Nephron (organoid): ENCODE results near the gene ADGRG1.
A peak's percentile ranks its signal among the peaks of the same experiment; 100 is the strongest.
"Not testable (repeated sequence)": the region's sequence is repeated elsewhere in the genome, so short reads cannot be mapped to it uniquely, and the experiment has no call there.

ENCODE experiments used
- H3K27ac Mint-ChIP-seq, 3 experiments: 2 replicates each; pipeline ENCODE4 v1.8.0; 2020; ENCODE audit warnings: mixed read lengths in 3 of 3, mild to moderate bottlenecking in 2 of 3, moderate library complexity in 1 of 3
- H3K27me3 Mint-ChIP-seq: 2 replicates; pipeline ENCODE4 v1.8.0; 2021; ENCODE audit warnings: low read depth, mild to moderate bottlenecking, moderate library complexity, mixed read lengths
- H3K36me3 Mint-ChIP-seq: 2 replicates; pipeline ENCODE4 v1.8.0; 2020; ENCODE audit warnings: low read depth, mixed read lengths
- H3K4me1 Mint-ChIP-seq: 2 replicates; pipeline ENCODE4 v1.8.0; 2020; ENCODE audit warnings: mixed read lengths
- H3K4me3 Mint-ChIP-seq, 3 experiments: 2 replicates each; pipeline ENCODE4 v1.8.0; 2020; ENCODE audit warnings: mild to moderate bottlenecking in 3 of 3, mixed read lengths in 3 of 3, moderate library complexity in 2 of 3
- H3K9me3 Mint-ChIP-seq: 2 replicates; pipeline ENCODE4 v1.8.0; 2020; ENCODE audit warnings: mixed read lengths
- CTCF ChIP-seq, 3 experiments: fragments of 200-600 bp; sonication (generic); IDR thresholded peaks; one replicate each; pipeline ENCODE4 v1.5.0; 2021; ENCODE audit warnings: antibody characterized with exemption in 3 of 3; ENCODE audit not compliant: unreplicated experiment in 3 of 3

ADGRG1 gene

GRCh38 chr16:57593990-57594389 is 34.4 kb upstream of the ADGRG1 start:
- Mint-ChIP-seq H3K9me3 (peaks cover 4% of the 10 kb centered on the region), H3K27me3 (peaks cover 19% of the 10 kb centered on the region), H3K27ac (no peak overlapping the region), H3K36me3 (no peaks in the 10 kb centered on the region), H3K4me1 (no peaks in the 10 kb centered on the region), H3K4me3 (no peak overlapping the region)
- no peak for TF ChIP-seq CTCF (IDR thresholded peaks at IDR 0.05; ENCODE audit: unreplicated experiment in 3 of 3)

DNA sequence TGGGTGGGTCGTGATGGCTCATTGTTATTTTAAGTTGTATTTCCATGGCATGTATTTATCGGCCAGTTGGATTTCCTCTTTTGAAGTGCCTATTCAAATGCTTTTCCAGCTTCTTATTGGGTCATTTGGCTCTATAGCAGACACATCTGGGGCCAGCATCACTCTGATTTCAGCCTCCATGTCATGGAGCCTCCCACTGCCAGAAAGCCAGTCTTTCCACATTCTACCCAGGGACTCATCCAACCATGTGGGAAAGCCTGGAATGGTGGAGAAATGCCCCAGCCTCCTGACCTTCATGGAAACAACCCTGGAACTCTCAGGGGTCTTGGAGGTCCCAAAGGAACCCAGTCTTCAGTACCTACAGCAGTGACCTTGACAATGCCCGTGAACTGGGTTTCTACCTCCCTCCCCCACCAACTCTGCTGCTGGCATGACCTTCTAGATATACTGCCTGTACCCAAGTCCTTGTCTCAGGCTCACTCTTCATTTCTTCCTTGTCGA is 33.8 kb upstream of the ADGRG1 start:
- Mint-ChIP-seq H3K9me3 (peaks cover 9% of the 10 kb centered on the region), H3K4me1 (no peaks in the 10 kb centered on the region), H3K27ac (no peak overlapping the region), H3K27me3 (peaks cover 19% of the 10 kb centered on the region), H3K36me3 (no peaks in the 10 kb centered on the region), H3K4me3 (no peak overlapping the region)
- TF ChIP-seq CTCF (IDR thresholded peaks at IDR 0.05; ENCODE audit: unreplicated experiment in 3 of 3): no peak

- peaks cover 13% of the 10 kb centered on the region for H3K27me3 Mint-ChIP-seq
- not testable (repeated sequence) for H3K27ac Mint-ChIP-seq, H3K4me1 Mint-ChIP-seq, H3K4me3 Mint-ChIP-seq, H3K9me3 Mint-ChIP-seq, H3K36me3 Mint-ChIP-seq
Measured at GRCh38 chr16:57596234-57596633, 32.2 kb upstream of the ADGRG1 start.

GRCh38 chr16:57598437-57598836 is 30.0 kb upstream of the ADGRG1 start:
- H3K4me3 Mint-ChIP-seq: no peak overlapping the region
- peaks cover 15% of the 10 kb centered on the region for H3K27me3 Mint-ChIP-seq
- peaks cover 9% of the 10 kb centered on the region for H3K9me3 Mint-ChIP-seq
- TF ChIP-seq CTCF (IDR thresholded peaks at IDR 0.05; ENCODE audit: unreplicated experiment in 3 of 3): no peak
- H3K4me1 Mint-ChIP-seq: peaks cover 6% of the 10 kb centered on the region
- no peaks in the 10 kb centered on the region for H3K36me3 Mint-ChIP-seq
- H3K27ac Mint-ChIP-seq: no peak overlapping the region

GRCh38 chr16:57600048-57600835 is 28.2 kb upstream of the ADGRG1 start:
- no peak overlapping the region for H3K27ac Mint-ChIP-seq
- peaks cover 9% of the 10 kb centered on the region for H3K9me3 Mint-ChIP-seq
- H3K36me3 Mint-ChIP-seq: no peaks in the 10 kb centered on the region
- H3K27me3 Mint-ChIP-seq: peaks cover 15% of the 10 kb centered on the region
- peak; percentile 62 to 76 (median 75) for TF ChIP-seq CTCF (IDR thresholded peaks at IDR 0.05; ENCODE audit: unreplicated experiment in 3 of 3)
- no peak overlapping the region for H3K4me3 Mint-ChIP-seq
- peaks cover 11% of the 10 kb centered on the region for H3K4me1 Mint-ChIP-seq

- H3K9me3 Mint-ChIP-seq: peaks cover 6% of the 10 kb centered on the region
Measured at GRCh38 chr16:57600952-57601580, 27.4 kb upstream of the ADGRG1 start.

More at GRCh38 chr16:57600952-57601580, 27.4 kb upstream of the ADGRG1 start:
- Mint-ChIP-seq H3K27me3 (peaks cover 11% of the 10 kb centered on the region), H3K4me1 (peaks cover 11% of the 10 kb centered on the region), H3K4me3 (no peak overlapping the region), H3K27ac (no peak overlapping the region), H3K36me3 (no peaks in the 10 kb centered on the region)
- no peak for TF ChIP-seq CTCF (IDR thresholded peaks at IDR 0.05; ENCODE audit: unreplicated experiment in 3 of 3)
